ENCODE data around the gene FDXACB1.

The FDXACB1 gene

GRCh38 chr11:111846636-111847035 is 32.3 kb downstream of the FDXACB1 start:
- no peak overlapping the region for H3K4me3 ChIP-seq (ENCODE audit: low read depth, low read length)

GRCh38 chr11:111846063-111846462 is 32.9 kb downstream of the FDXACB1 start:
- TF ChIP-seq POLR2A (IDR thresholded peaks at IDR 0.05; ENCODE audit: extremely low read depth, insufficient read length) (no peak), CTCF (IDR thresholded peaks at IDR 0.05; ENCODE audit: low read depth, low read length) (no peak), MAX (IDR thresholded peaks at IDR 0.05; ENCODE audit: low read depth, low read length) (no peak), MYC (IDR thresholded peaks at IDR 0.05; ENCODE audit: low read depth, low read length) (no peak)
- H3K4me3 ChIP-seq (ENCODE audit: low read depth, low read length): no peak overlapping the region
- peak; percentile 53 for DNase-seq (ENCODE audit: low read depth)

More at GRCh38 chr11:111846636-111847035, 32.3 kb downstream of the FDXACB1 start:
- no peak for TF ChIP-seq CTCF (IDR thresholded peaks at IDR 0.05; ENCODE audit: low read depth, low read length)
- TF ChIP-seq MYC (IDR thresholded peaks at IDR 0.05; ENCODE audit: low read depth, low read length): no peak
- DNase-seq (ENCODE audit: low read depth): peak; percentile 68

GRCh38 chr11:111845276-111846028 is 33.5 kb downstream of the FDXACB1 start:
- TF ChIP-seq MYC (IDR thresholded peaks at IDR 0.05; ENCODE audit: low read depth, low read length): peak; percentile 67
- TF ChIP-seq POLR2A (IDR thresholded peaks at IDR 0.05; ENCODE audit: extremely low read depth, insufficient read length): no peak
- TF ChIP-seq CTCF (IDR thresholded peaks at IDR 0.05; ENCODE audit: low read depth, low read length): no peak
- TF ChIP-seq MAX (IDR thresholded peaks at IDR 0.05; ENCODE audit: low read depth, low read length): peak; percentile 56; the same call in 1 of the 2 replicates
- no peak overlapping the region for H3K4me3 ChIP-seq (ENCODE audit: low read depth, low read length)
- DNase-seq (ENCODE audit: low read depth): peak; percentile 89

- no peak for TF ChIP-seq CTCF (IDR thresholded peaks at IDR 0.05; ENCODE audit: low read depth, low read length)
- TF ChIP-seq MYC (IDR thresholded peaks at IDR 0.05; ENCODE audit: low read depth, low read length): no peak
- TF ChIP-seq MAX (IDR thresholded peaks at IDR 0.05; ENCODE audit: low read depth, low read length): no peak
- TF ChIP-seq POLR2A (IDR thresholded peaks at IDR 0.05; ENCODE audit: extremely low read depth, insufficient read length): no peak
- DNase-seq (ENCODE audit: low read depth): no peak
These were observed 35.3 kb downstream of the FDXACB1 start for GRCh38 chr11:111843661-111844060.

GRCh38 chr11:111841370-111842053 is 37.5 kb downstream of the FDXACB1 start:
- no peak; the same call in 1 of the 2 replicates for TF ChIP-seq MAX (IDR thresholded peaks at IDR 0.05; ENCODE audit: low read depth, low read length)
- TF ChIP-seq MYC (IDR thresholded peaks at IDR 0.05; ENCODE audit: low read depth, low read length): no peak
- TF ChIP-seq CTCF (IDR thresholded peaks at IDR 0.05; ENCODE audit: low read depth, low read length): peak; percentile 83
- TF ChIP-seq POLR2A (IDR thresholded peaks at IDR 0.05; ENCODE audit: extremely low read depth, insufficient read length): no peak
- no peak overlapping the region for H3K4me3 ChIP-seq (ENCODE audit: low read depth, low read length)
- DNase-seq (ENCODE audit: low read depth): peak; percentile 88

More at GRCh38 chr11:111843661-111844060, 35.3 kb downstream of the FDXACB1 start:
- no peak overlapping the region for H3K4me3 ChIP-seq (ENCODE audit: low read depth, low read length)

Data from NB4 (cell line).